ENCODE measurements around the gene KCNN3. TPM values are rescaled to one million over a fixed set of nuclear protein-coding genes. Genes with fewer than 3 reads are reported as not detected.
A peak's percentile ranks its signal among the peaks of the same experiment; 100 is the strongest.

The KCNN3 gene
- total RNA-seq, 1 experiment from 2014 or later = not detected

DNA sequence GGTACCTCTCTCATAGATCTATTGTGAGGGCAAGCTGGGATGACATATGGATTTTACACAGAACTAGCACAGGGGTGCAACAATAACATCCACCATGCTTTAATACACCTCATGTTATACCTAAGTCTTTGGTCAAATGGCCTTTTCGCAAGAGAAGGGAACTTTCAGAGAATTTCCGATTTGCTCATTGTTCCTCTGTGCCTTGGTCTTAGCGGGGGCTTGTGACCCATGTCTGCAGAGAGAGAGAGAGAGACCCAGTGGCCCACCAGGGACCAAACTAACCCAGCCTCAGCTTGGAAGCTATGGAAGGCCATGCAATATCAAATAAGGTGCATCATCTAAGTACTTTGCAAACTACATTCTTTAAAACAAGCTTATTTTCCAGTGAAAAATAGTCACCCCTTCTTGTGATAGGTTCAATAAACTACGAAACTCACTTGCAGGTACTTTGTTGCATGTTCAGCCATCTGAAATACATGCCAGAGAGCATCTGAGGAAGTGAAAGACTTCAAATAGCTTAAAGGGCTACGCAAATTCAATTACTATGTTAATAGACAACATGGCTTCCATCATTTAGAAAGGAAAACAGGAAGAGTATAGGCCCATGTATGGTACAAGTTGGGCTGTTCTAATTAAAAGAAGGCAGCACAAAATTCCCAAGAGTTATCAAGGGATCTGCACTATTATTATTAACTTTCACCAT lies 100.7 kb downstream of the KCNN3 start:
- H3K4me3 Mint-ChIP-seq (ENCODE audit: low read depth, unreplicated experiment) = no peak overlapping the region
- CTCF ChIA-PET = no interaction called here
- H3K27me3 Mint-ChIP-seq (ENCODE audit: unreplicated experiment) = peaks cover 85% of the 10 kb centered on the region
- BruUV-seq (replicated peaks) = no TSS peak
- intact Hi-C loops (cut with micrococcal nuclease; ENCODE audit: unreplicated experiment) = loop anchor here (10.0 kb wide), 2 partner anchors 165 to 295 kb away; partner anchors contain the start of genes EFNA4 and PMVK
- no peak overlapping the region for H3K27ac Mint-ChIP-seq (ENCODE audit: unreplicated experiment)
- DNase-seq = no peak
- H3K36me3 Mint-ChIP-seq (ENCODE audit: insufficient read depth, unreplicated experiment) = no peaks in the 10 kb centered on the region
- H3K9me3 Mint-ChIP-seq (ENCODE audit: low read depth, unreplicated experiment) = no peaks in the 10 kb centered on the region
- TF ChIP-seq, protein P1, sequence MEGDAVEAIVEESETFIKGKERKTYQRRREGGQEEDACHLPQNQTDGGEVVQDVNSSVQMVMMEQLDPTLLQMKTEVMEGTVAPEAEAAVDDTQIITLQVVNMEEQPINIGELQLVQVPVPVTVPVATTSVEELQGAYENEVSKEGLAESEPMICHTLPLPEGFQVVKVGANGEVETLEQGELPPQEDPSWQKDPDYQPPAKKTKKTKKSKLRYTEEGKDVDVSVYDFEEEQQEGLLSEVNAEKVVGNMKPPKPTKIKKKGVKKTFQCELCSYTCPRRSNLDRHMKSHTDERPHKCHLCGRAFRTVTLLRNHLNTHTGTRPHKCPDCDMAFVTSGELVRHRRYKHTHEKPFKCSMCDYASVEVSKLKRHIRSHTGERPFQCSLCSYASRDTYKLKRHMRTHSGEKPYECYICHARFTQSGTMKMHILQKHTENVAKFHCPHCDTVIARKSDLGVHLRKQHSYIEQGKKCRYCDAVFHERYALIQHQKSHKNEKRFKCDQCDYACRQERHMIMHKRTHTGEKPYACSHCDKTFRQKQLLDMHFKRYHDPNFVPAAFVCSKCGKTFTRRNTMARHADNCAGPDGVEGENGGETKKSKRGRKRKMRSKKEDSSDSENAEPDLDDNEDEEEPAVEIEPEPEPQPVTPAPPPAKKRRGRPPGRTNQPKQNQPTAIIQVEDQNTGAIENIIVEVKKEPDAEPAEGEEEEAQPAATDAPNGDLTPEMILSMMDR (IDR thresholded peaks at IDR 0.05; ENCODE audit: unreplicated experiment) = no peak
- no peaks in the 10 kb centered on the region for H3K4me1 Mint-ChIP-seq (ENCODE audit: low read depth, unreplicated experiment)

DNA sequence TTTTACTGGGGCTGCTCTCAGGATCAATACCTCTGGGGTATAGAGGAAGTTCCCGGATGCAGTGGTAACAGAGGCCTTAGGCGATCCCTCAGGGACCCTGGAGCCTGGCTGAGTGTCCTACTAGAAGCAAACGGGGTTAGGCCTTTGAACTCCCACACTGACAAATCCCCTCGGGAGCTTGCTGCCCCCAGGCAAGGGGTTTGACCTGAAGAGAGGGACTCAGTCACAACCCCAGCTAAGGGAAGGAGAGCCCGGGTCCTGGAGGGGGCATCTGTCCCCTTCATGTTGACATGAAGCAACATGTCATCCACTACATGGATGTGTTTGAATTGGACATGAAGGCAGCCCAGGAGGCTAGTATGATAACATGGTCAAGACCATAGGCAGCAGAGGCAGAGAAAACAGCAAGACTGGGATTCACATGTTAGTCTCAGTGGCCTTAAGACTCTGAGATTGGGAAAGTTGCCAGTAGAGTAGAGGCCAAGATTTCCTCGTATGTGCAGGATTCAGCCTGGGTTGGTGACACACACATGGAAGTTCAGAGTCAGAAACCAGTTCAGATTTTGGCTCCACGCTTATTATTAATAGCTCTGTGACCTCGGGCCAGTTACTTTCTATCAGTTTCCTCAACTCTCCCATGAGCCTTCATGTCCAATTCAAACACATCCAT lies 101.5 kb downstream of the KCNN3 start:
- DNase-seq = no peak
- intact Hi-C loops (cut with micrococcal nuclease; ENCODE audit: unreplicated experiment) = loop anchor here (10.0 kb wide), 2 partner anchors 166 to 296 kb away; partner anchors contain the start of genes EFNA4 and PMVK
- CTCF ChIA-PET = interaction anchor here (1.5 kb wide), 1 partner anchor 110 kb away, joined by 4 read pairs; no protein-coding TSS in a partner anchor
- no TSS peak for BruUV-seq (replicated peaks)
- Mint-ChIP-seq H3K4me1 (ENCODE audit: low read depth, unreplicated experiment) (no peaks in the 10 kb centered on the region), H3K27ac (ENCODE audit: unreplicated experiment) (no peak overlapping the region), H3K9me3 (ENCODE audit: low read depth, unreplicated experiment) (no peaks in the 10 kb centered on the region), H3K4me3 (ENCODE audit: low read depth, unreplicated experiment) (no peak overlapping the region), H3K27me3 (ENCODE audit: unreplicated experiment) (peaks cover 85% of the 10 kb centered on the region), H3K36me3 (ENCODE audit: insufficient read depth, unreplicated experiment) (no peaks in the 10 kb centered on the region)
- TF ChIP-seq, protein P1 (IDR thresholded peaks at IDR 0.05; ENCODE audit: unreplicated experiment) = no peak

DNA sequence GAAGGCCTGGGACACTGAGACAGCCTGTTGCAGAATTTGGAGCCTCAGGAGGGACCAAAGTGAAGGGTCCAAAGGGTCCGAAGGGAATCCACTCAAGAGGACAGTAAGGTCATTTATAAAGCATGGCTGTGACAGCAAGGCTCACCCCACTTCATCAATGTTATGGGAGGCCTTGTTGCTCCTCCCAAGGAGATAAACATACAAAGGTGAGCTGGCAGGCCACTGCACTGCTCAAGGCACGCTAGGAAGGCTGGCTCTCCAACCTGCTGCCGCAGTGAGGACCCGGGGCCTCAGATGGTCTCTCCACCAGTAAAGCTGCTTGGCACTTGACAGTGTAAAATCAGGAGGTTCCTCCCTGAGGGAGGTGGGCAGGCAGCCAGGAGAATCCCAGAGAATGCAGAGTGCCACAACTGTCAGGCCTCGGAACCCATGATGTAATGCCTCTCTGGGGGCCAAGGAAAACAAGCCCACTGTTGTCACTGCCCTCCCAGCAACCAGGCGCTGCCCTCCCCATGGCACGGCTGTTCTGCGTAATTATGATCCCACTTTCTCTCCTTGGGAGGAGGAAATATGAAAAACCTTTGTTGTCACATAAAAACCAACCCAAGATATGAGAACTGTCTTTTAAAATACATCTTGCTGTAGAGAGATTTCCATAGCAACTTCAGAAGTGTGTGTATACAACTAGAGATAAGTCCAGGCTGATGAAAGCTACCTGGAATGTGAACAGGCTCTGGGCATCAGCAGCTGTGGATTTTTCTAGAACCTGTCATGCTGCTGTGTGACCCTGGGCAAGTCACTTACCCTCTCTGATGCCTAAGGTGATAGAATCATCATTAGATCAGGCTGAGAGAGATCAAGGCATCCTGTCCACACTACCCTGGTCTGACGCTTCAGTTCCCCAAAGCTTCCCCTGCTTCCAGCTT lies 102.5 kb downstream of the KCNN3 start:
- intact Hi-C loops (cut with micrococcal nuclease; ENCODE audit: unreplicated experiment) = loop anchor here (10.0 kb wide), 2 partner anchors 167 to 297 kb away; partner anchors contain the start of genes EFNA4 and PMVK
- no peak overlapping the region for H3K4me3 Mint-ChIP-seq (ENCODE audit: low read depth, unreplicated experiment)
- CTCF ChIA-PET = interaction anchor here (1.5 kb wide), 1 partner anchor 111 kb away, joined by 4 read pairs; no protein-coding TSS in a partner anchor
- BruUV-seq (replicated peaks) = no TSS peak
- DNase-seq = no peak
- TF ChIP-seq, protein P1 (IDR thresholded peaks at IDR 0.05; ENCODE audit: unreplicated experiment) = no peak
- H3K36me3 Mint-ChIP-seq (ENCODE audit: insufficient read depth, unreplicated experiment) = no peaks in the 10 kb centered on the region
- peaks cover 85% of the 10 kb centered on the region for H3K27me3 Mint-ChIP-seq (ENCODE audit: unreplicated experiment)
- no peaks in the 10 kb centered on the region for H3K4me1 Mint-ChIP-seq (ENCODE audit: low read depth, unreplicated experiment)
- no peak overlapping the region for H3K27ac Mint-ChIP-seq (ENCODE audit: unreplicated experiment)
- H3K9me3 Mint-ChIP-seq (ENCODE audit: low read depth, unreplicated experiment) = no peaks in the 10 kb centered on the region

DNA sequence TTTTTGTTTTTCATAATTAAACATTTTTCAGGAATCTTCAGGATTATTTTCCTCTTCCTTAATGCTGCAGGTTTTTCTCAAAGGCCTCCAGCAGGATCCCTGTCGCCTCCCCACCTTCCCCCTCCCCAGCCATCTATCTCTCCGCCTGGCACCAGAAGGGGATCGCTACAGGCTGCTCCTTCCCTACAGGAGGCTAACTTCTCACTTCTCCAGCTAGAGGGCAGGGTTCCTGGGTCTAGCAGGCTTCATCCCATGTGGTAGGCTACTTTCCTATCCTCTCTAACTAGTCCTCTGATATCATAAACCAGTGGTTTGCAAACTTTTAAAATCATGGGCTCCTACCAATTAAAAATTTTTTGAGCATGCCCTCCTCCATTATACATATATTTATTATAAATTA lies 104.1 kb downstream of the KCNN3 start:
- Mint-ChIP-seq H3K27me3 (ENCODE audit: unreplicated experiment) (peaks cover 78% of the 10 kb centered on the region), H3K27ac (ENCODE audit: unreplicated experiment) (no peak overlapping the region), H3K4me1 (ENCODE audit: low read depth, unreplicated experiment) (no peaks in the 10 kb centered on the region), H3K4me3 (ENCODE audit: low read depth, unreplicated experiment) (no peak overlapping the region), H3K36me3 (ENCODE audit: insufficient read depth, unreplicated experiment) (no peaks in the 10 kb centered on the region), H3K9me3 (ENCODE audit: low read depth, unreplicated experiment) (no peaks in the 10 kb centered on the region)
- no TSS peak for BruUV-seq (replicated peaks)
- TF ChIP-seq, protein P1 (IDR thresholded peaks at IDR 0.05; ENCODE audit: unreplicated experiment) = peak; percentile 39
- intact Hi-C loops (cut with micrococcal nuclease; ENCODE audit: unreplicated experiment) = loop anchor here (1.0 to 10.0 kb wide), 3 partner anchors 112 to 299 kb away; partner anchors contain the start of genes EFNA4 and PMVK
- DNase-seq = peak; percentile 61
- CTCF ChIA-PET = interaction anchor here (0.6 to 1.2 kb wide), 6 partner anchors 17 to 115 kb away, joined by 3 to 11 read pairs (median 3); no protein-coding TSS in a partner anchor
